ENCODE results near the gene CDHR2. TPM values are rescaled to one million over a fixed set of nuclear protein-coding genes. Genes with fewer than 3 reads are reported as not detected.

Gene CDHR2
- total RNA-seq, 3 donors from 2014 or later = 69.0 to 184 (median 107) TPM

DNA sequence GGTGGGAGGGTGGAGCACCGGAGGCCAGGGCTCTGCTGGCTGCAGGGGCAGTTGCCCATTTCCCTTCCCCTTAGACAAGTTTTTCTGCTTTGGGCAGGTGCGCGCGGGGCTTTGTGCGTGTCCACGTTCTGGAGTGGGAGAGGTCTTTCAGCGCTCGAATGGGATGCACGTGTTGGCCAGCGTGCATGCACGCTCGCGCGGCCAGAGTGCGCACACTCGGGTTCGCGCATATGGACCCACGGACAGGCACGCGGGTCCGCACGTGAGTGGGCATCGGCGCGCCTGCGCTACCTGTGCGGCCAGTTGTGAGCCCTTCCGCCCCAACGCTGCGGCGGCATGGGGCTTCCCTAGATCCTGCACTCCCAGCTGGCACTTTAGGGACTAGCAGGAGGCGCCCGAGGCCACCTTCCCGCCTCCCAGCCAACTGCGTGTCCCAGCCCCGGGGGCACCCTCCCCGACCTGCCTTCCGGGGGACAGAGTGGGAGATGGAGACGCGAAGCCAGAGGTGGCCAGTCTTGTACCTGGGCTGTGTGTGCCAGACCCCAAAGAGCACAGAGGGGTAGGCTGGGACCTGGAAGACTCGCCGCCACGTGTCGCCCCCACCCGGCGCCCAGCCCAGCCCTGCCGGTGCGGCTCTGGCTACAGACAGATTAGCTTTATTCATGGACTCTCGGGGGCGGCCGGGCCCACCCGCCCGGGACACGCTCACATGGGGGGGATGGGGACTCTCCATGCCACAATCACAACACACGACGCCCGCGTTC is 70.6 kb downstream of the CDHR2 start:
- intact Hi-C loops (cut with DNase I, micrococcal nuclease) = no loop called here
- DNase-seq (no peak), ATAC-seq (no peak)
- no peaks in the 10 kb centered on the region for H3K36me3 ChIP-seq (ENCODE audit: low read depth)
- H3K9me3 ChIP-seq = no peaks in the 10 kb centered on the region
- TF ChIP-seq, protein P1, sequence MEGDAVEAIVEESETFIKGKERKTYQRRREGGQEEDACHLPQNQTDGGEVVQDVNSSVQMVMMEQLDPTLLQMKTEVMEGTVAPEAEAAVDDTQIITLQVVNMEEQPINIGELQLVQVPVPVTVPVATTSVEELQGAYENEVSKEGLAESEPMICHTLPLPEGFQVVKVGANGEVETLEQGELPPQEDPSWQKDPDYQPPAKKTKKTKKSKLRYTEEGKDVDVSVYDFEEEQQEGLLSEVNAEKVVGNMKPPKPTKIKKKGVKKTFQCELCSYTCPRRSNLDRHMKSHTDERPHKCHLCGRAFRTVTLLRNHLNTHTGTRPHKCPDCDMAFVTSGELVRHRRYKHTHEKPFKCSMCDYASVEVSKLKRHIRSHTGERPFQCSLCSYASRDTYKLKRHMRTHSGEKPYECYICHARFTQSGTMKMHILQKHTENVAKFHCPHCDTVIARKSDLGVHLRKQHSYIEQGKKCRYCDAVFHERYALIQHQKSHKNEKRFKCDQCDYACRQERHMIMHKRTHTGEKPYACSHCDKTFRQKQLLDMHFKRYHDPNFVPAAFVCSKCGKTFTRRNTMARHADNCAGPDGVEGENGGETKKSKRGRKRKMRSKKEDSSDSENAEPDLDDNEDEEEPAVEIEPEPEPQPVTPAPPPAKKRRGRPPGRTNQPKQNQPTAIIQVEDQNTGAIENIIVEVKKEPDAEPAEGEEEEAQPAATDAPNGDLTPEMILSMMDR (IDR thresholded peaks at IDR 0.05) = no peak
- H3K4me3 ChIP-seq = no peak overlapping the region
- H3K4me1 ChIP-seq (ENCODE audit: low read depth) = peaks cover 6% of the 10 kb centered on the region

DNA sequence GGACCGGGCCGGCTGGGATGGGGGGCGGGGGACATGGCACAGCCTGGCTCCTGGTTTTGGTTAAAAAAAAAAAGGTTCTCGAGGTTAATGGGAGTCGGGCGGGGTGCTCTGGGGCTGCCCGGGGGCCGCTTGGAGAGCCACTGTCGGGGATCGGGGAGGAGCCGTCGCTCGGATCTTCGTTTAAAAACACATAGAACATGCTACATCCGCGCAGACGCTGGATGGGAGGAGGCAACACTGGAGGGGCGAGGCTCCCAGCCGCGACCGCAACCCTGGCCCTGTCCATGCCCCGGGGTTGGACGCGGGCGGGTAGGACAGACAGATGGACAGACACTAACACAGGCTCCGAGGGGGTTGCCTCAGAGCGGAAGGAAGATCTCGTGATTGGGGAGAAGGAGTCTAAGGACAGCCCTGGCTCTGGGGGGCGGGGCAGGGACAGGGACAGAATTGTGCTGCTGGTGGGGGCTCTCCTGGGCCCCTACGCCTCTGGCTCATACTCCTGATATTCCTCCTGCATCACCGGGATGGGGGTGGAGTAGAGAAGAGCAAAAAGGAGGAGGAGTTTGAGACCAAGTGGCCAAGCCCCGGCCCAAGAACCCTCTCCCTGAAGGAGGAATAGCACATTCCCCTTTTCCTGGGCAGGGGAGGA is 71.3 kb downstream of the CDHR2 start:
- no peak overlapping the region for H3K4me3 ChIP-seq

DNA sequence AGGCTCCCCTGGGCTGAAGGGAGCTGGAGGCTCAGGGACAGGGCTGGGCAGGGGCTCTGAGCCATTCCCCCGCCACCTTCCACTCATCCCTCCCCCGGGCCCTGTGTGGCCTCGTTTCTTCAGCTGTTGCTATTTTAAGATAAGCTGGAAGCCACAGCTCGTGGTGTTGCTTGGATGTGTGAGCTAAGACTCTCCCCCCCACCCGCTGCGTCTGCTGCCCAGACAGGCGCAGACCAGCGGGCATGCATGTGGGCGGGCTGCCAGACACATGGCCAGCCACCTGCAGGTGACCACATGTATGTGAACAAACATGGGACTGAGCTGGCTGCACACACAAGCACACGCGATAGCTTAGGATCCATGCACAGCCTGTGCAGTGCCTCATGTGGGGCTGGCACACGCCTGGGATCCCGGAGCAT is 72.5 kb downstream of the CDHR2 start:
- H3K4me1 ChIP-seq (ENCODE audit: low read depth) = peaks cover 6% of the 10 kb centered on the region
- TF ChIP-seq, protein P1 (IDR thresholded peaks at IDR 0.05) = no peak
- no peaks in the 10 kb centered on the region for H3K36me3 ChIP-seq (ENCODE audit: low read depth)
- ATAC-seq = no peak
- H3K4me3 ChIP-seq = no peak overlapping the region
- intact Hi-C loops (cut with DNase I, micrococcal nuclease) = no loop called here
- no peaks in the 10 kb centered on the region for H3K9me3 ChIP-seq
- no peak for DNase-seq

More for the DNA sequence above, 71.3 kb downstream of the CDHR2 start:
- intact Hi-C loops (cut with DNase I, micrococcal nuclease) = no loop called here
- TF ChIP-seq, protein P1 (IDR thresholded peaks at IDR 0.05) = no peak
- DNase-seq (no peak), ATAC-seq (no peak)
- no peaks in the 10 kb centered on the region for H3K36me3 ChIP-seq (ENCODE audit: low read depth)
- peaks cover 6% of the 10 kb centered on the region for H3K4me1 ChIP-seq (ENCODE audit: low read depth)
- no peaks in the 10 kb centered on the region for H3K9me3 ChIP-seq

DNA sequence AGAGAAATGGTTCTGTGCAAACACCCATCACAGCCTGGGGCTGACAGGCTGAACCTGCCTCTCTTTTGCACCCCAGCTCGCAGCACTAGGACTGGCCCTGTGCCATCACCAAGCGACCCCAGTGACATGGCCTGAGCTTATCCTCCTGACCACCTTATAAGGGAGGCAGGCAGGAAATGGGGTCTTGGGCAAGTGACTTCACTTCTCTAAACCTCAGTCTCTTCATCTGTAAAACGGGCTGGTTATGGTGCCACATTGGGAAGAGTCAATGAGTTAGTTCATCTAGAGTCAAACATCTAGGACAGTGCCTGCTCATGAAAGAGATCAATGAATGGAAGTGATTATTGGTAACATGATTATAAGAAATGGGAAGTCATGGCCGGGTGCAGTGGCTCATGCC is 75.0 kb downstream of the CDHR2 start:
- DNase-seq = no peak
- intact Hi-C loops (cut with DNase I, micrococcal nuclease) = no loop called here
- ATAC-seq = no peak
- Histone ChIP-seq H3K4me3 (no peak overlapping the region), H3K36me3 (ENCODE audit: low read depth) (no peaks in the 10 kb centered on the region), H3K4me1 (ENCODE audit: low read depth) (peaks cover 6% of the 10 kb centered on the region), H3K9me3 (no peaks in the 10 kb centered on the region)
- TF ChIP-seq, protein P1 (IDR thresholded peaks at IDR 0.05) = no peak

DNA sequence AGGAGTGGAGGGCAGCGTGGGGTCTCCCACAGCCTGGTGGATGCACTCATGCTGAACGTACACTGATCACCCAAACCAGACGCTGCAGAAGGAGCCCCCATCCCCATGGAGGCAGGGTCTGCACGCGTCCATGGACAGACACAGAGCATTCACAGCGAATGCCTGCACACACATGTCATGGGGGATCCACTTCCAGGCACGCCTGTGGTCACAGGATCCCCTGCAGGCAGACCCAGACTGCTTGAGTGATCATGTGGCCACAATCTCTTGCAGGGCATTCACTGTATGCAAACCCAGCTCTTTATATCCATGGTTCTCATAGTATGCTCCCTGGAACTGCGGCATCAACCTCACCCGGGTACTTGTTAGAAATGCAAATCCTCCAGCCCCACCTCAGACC is 75.8 kb downstream of the CDHR2 start:
- peaks cover 10% of the 10 kb centered on the region for H3K4me1 ChIP-seq (ENCODE audit: low read depth)
- no peaks in the 10 kb centered on the region for H3K36me3 ChIP-seq (ENCODE audit: low read depth)
- no peak overlapping the region for H3K4me3 ChIP-seq
- no peak for DNase-seq
- intact Hi-C loops (cut with DNase I, micrococcal nuclease) = no loop called here
- H3K9me3 ChIP-seq = no peaks in the 10 kb centered on the region
- ATAC-seq = no peak
- TF ChIP-seq, protein P1 (IDR thresholded peaks at IDR 0.05) = no peak
